ENCODE measurements around the gene PPFIA4. TPM values are rescaled to one million over a fixed set of nuclear protein-coding genes. Genes with fewer than 3 reads are reported as not detected.

Gene PPFIA4
- 5.3 and 35.9 TPM in 2 replicates for total RNA-seq

DNA sequence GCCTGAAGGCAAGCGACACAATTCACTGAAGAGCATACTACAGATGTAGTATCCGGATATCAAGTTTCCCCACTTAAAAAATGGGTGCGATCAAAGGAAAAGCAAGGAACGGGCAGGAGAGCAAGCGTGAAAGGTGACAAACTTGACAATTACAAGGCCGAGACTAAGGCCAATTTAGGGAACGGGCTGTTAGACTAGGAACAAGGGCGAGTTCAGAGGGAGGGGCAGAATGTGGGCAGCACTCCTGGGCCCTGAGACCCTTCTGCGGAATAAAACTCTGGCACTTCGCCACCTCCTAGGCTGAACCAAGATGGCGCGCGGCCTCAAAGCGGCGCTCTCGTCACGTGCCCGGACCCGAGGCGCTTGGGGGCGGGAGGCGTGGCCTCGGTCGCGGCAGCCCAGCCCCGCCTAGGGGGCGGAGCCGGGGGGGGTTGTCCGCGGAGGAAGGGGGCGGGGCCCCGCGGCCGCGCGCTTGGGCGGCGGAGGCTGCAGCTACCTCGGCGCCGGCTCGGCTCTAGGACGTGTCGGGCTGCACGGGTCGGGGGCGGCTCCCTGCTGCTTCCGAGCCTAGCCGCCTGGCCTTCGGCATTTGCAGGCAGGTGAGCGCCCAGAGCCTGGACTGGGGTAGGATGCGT is at the start of gene PPFIA4:
Gene PPFIA4, plus strand, starts transcription at position 461 of the 635 bp plus-strand sequence. CDS start 12,518 bp downstream, outside the sequence.

DNA sequence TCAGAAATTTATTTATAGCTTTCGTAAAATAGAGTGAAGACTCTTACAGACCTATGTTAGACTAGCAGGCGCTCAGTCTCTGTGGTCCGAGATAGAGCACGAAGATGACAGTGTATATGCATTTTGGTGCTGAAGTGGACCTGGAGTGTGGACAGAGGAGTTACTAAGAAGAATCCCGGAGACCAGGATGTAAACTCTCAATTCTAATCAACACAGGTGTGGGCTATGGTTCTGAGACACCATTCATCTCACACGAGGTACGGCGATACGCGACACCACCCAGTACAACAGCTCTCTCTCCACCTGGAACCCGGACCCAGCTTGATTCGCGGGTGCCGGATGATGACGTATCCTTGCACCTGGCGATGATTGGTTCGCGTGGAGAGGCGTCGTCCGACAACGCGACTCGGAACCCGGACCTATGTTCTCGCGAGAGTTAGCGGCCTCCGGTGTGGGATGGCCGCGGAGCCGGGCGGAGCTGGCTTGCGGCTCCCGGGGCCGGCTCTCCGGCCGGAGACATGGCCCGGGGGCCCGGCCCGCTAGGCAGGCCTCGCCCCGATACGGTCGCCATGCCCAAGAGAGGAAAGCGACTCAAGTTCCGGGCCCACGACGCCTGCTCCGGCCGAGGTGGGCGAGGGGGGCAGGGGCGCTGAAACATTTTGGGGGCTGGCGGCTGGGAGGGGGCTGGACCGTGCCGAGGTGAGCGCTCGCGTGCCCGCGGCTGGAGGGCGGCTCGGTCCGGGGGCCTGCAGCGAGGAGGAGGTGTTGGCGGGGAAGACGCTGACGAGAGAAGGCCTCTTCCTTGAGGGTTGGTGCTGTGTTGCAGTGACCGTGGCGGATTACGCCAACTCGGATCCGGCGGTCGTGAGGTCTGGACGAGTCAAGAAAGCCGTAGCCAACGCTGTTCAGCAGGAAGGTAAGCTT is 19.1 kb upstream of the PPFIA4 start, which contains the start of gene TMEM183A:
Gene TMEM183A, plus strand, starts transcription at position 427 of the 924 bp plus-strand sequence. Its CDS starts 92 bp downstream, at position 519.

DNA sequence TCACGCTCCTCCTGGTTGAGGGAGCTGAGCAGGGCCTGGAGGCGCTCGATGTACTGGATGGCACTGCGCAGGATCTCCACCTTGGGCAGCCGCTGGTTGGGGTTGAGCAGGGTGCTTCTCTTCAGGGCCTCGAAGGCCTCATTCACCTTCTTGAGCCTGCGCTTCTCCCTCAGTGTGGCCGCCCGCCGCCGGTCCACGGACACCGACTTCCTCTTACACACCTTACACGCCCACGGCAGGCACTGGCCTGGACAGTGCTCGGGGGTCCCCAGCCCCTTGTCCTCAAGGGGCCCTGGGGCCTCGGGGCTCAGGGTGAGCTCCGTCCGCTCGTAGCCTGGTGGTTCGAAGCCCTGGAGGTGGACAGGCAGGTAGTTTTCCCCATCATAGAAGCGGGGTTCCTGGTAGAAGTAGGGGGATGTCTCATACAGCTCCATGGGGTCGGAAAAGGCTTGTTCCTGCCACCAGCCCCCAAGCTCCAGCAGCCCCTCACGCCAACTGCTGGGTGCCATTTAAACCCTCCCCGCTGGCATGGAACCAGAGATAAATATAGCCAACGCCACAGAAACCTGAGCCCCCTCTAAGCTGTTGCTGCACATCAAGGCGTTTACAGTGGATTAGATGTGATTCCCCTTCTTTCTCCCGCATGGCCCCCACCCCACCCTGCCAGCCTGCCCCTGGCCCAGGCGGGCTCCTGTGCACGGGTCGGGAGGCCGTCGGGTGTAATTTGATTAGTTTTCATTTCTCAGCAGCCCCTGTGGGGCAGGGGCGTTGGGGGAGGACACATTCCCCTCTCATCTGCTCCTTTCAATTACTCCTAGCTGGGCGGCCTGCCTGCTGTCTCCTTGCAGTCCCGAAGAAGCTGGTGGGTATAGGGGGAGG is 59.5 kb downstream of the PPFIA4 start, which contains the start of gene MYOG:
Gene MYOG, minus strand, starts transcription at position 485 of the 879 bp plus-strand sequence. Its CDS starts 51 bp downstream, at position 434.

DNA sequence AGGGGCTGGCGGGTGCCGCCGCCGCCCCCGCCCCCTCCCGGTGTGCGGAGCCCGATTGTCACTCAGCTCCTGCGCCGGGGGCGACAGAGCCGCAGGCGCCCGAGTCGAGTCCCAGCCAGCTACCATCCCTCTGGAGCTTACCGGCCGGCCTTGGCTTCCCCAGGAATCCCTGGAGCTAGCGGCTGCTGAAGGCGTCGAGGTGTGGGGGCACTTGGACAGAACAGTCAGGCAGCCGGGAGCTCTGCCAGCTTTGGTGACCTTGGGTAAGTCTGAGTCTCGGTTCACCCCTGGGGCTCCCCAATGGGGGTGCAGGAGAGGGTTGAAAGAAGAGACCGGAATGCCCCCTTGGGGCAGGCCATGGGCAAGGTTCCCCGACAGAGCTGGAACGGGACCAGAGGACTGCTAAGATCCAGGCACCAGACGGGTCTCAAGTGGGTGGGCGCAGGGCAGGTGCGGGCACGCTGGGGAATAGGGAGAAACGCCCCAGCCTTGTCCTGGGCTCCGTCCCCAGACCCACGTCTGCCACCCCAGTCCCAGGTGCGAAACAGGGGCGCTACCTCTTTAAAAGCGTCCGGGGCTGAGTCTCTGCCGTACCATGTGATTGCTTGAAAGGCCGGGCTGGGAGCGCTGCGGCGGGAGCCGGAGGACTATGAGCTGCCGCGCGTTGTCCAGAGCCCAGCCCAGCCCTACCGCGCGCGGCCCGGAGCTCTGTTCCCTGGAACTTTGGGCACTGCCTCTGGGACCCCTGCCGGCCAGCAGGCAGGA is 101.6 kb downstream of the PPFIA4 start, which contains the start of gene ADORA1:
Gene ADORA1, plus strand, starts transcription at position 61 of the 765 bp plus-strand sequence. CDS start 1,116 bp downstream, outside the sequence.

Other genes starting within 250 kb of the PPFIA4 start
- 65.7 and 85.5 TPM in 2 replicates for gene KDM5B, start 218.1 kb upstream of the PPFIA4 start, total RNA-seq
- 0.55 TPM in 1 of 2 replicates, not detected in the other for gene PCAT6, start 215.5 kb upstream of the PPFIA4 start, total RNA-seq
- 3.3 and 4.7 TPM in 2 replicates for gene RABIF, start 137.3 kb upstream of the PPFIA4 start, total RNA-seq
- 31.9 and 36.3 TPM in 2 replicates for gene KLHL12, start 99.3 kb upstream of the PPFIA4 start, total RNA-seq
- 93.6 and 126 TPM in 2 replicates for gene ADIPOR1, start 68.2 kb upstream of the PPFIA4 start, total RNA-seq
- 36.0 and 51.4 TPM in 2 replicates for gene CYB5R1, start 59.2 kb upstream of the PPFIA4 start, total RNA-seq
- 77.9 and 106 TPM in 2 replicates for gene TMEM183A, start 19.1 kb upstream of the PPFIA4 start, total RNA-seq
- not detected in 2 replicates for gene MYOG, start 59.5 kb downstream of the PPFIA4 start, total RNA-seq
- 16.5 and 19.5 TPM in 2 replicates for gene ADORA1, start 101.2 kb downstream of the PPFIA4 start, total RNA-seq
- gene MYBPH, start 149.3 kb downstream of the PPFIA4 start, total RNA-seq: 0.09 and 0.14 TPM in 2 replicates
- 14.5 and 35.3 TPM in 2 replicates for gene CHI3L1, start 160.2 kb downstream of the PPFIA4 start, total RNA-seq
- gene CHIT1, start 203.2 kb downstream of the PPFIA4 start, total RNA-seq: 0.18 TPM in 1 of 2 replicates, not detected in the other